Stimulated activated CD8-positive, alpha-beta memory T cell treated with anti-CD3 and anti-CD28 coated beads, Interleukin-7, amount 100 ng/mL, for 48 hours (primary cell): ENCODE results near the gene ZNF25.
"Not testable (repeated sequence)": the region's sequence is repeated elsewhere in the genome, so short reads cannot be mapped to it uniquely, and the experiment has no call there.

Experiments used
- DNase-seq, 2 donors: peaks; one replicate each; pipeline ENCODE4 v3.0.0-alpha.2; 2020; ENCODE audit warnings: low read depth in 1 of 2; ENCODE audit errors: extremely low read depth in 1 of 2

Gene ZNF25

GRCh38 chr10:37976091-37976879, at the start of gene ZNF25:
ZNF25 (minus strand) TSS chr10:37976647; CDS start chr10:37971722, 4,925 bp downstream.
- DNase-seq: peak; percentile 93 to 96

GRCh38 chr10:38025283-38025682, 48.8 kb upstream of the ZNF25 start:
- DNase-seq: no peak

GRCh38 chr10:38019124-38019523, 42.7 kb upstream of the ZNF25 start:
- DNase-seq: not testable (repeated sequence)

GRCh38 chr10:38016354-38016753, 39.9 kb upstream of the ZNF25 start:
- no peak for DNase-seq

GRCh38 chr10:38010119-38010903, 33.9 kb upstream of the ZNF25 start, which contains the start of gene ZNF33A:
ZNF33A (plus strand) TSS chr10:38010675; CDS start chr10:38012342, 1,667 bp downstream.
- peak; percentile 77 to 89 for DNase-seq

GRCh38 chr10:38007991-38008390, 31.5 kb upstream of the ZNF25 start:
- DNase-seq: no peak

GRCh38 chr10:38007551-38007950, 31.1 kb upstream of the ZNF25 start:
- DNase-seq: no peak

GRCh38 chr10:38003588-38003987, 27.1 kb upstream of the ZNF25 start:
- no peak for DNase-seq

- no peak for DNase-seq
Observed at GRCh38 chr10:38003026-38003425, 26.6 kb upstream of the ZNF25 start.

GRCh38 chr10:38000474-38000873, 24.0 kb upstream of the ZNF25 start:
- not testable (repeated sequence) for DNase-seq

- DNase-seq: not testable (repeated sequence)
Observed at GRCh38 chr10:37998920-37999319, 22.5 kb upstream of the ZNF25 start.

- no peak for DNase-seq
Observed at GRCh38 chr10:37992083-37992482, 15.6 kb upstream of the ZNF25 start.

GRCh38 chr10:37991655-37992054, 15.2 kb upstream of the ZNF25 start:
- no peak for DNase-seq

GRCh38 chr10:37976880-37977203, 395 bp upstream of the ZNF25 start:
- no peak for DNase-seq

- DNase-seq: no peak
Observed at GRCh38 chr10:37975401-37975991, 951 bp downstream of the ZNF25 start.

- DNase-seq: no peak
Observed at GRCh38 chr10:37972396-37972795, 4.1 kb downstream of the ZNF25 start.

- DNase-seq: no peak
Observed at GRCh38 chr10:37965006-37965405, 11.4 kb downstream of the ZNF25 start.

- DNase-seq: no peak
Observed at GRCh38 chr10:37960591-37961137, 15.8 kb downstream of the ZNF25 start.

GRCh38 chr10:37957841-37958240, 18.6 kb downstream of the ZNF25 start:
- DNase-seq: no peak

GRCh38 chr10:37952926-37953325, 23.5 kb downstream of the ZNF25 start:
- DNase-seq: no peak

- DNase-seq: no peak
Observed at GRCh38 chr10:37952043-37952755, 24.2 kb downstream of the ZNF25 start.
